ENCODE results near the gene DCTD.

DNA sequence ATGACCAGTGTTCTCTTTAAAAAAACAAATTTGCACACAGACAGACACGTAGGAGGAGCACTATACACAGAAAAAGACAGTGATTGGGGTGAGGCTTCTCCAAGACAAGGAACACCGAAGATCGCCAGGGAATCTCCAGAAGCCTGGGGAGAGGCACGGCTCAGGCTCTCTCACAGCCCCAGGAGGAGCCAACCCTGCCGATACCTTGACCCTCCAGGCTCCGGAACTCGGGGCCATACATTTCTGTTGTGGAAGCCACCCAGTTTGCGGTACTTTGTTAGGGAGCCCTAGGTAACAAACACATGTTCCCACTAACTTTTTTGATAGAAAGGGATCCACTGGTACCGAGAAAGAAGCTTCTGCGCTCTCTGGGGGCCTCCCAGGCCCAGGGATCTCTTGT is 55.8 kb downstream of the DCTD start:
- TF ChIP-seq, protein P1, sequence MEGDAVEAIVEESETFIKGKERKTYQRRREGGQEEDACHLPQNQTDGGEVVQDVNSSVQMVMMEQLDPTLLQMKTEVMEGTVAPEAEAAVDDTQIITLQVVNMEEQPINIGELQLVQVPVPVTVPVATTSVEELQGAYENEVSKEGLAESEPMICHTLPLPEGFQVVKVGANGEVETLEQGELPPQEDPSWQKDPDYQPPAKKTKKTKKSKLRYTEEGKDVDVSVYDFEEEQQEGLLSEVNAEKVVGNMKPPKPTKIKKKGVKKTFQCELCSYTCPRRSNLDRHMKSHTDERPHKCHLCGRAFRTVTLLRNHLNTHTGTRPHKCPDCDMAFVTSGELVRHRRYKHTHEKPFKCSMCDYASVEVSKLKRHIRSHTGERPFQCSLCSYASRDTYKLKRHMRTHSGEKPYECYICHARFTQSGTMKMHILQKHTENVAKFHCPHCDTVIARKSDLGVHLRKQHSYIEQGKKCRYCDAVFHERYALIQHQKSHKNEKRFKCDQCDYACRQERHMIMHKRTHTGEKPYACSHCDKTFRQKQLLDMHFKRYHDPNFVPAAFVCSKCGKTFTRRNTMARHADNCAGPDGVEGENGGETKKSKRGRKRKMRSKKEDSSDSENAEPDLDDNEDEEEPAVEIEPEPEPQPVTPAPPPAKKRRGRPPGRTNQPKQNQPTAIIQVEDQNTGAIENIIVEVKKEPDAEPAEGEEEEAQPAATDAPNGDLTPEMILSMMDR (conservative IDR thresholded peaks at IDR 0.05 in 1 of 2, IDR thresholded peaks at IDR 0.05 in 1 of 2; ENCODE audit: low read depth in 1 of 2, low read length in 2 of 2): no peak
- TF ChIP-seq EZH2 (IDR thresholded peaks at IDR 0.05; ENCODE audit: low read length, missing control alignments): no peak

Data from fibroblast of lung (primary cell).